GM12878 (cell line): ENCODE measurements around the gene HSD17B4. TPM values are rescaled to one million over a fixed set of nuclear protein-coding genes. Genes with fewer than 3 reads are reported as not detected.

Experiments
- ATAC-seq: fragments of 200-7000 bp; cut with Tn5 transposase; 3 replicates; pipeline ENCODE4 v1.9.1; 2020; ENCODE audit warnings: mild to moderate bottlenecking, moderate library complexity
- BruUV-seq: library from RNA; stranded (reverse); fragments of 400-500 nt; replicated peaks from 2 replicates; lab custom pipeline; 2021; lab: Mats Ljungman, UMichigan
- CTCF ChIA-PET: fragments of 300-600 bp; sonication (Branson Sonifier 250); formaldehyde crosslinking; extraction: SDS; loops from one replicate; lab custom pipeline; 2021; ENCODE audit warnings: inconsistent platforms; lab: Yijun Ruan, JAX
- POLR2A ChIA-PET: fragments of 350-600 bp; formaldehyde crosslinking; extraction: SDS; loops from one replicate; lab custom pipeline; 2021; ENCODE audit warnings: inconsistent platforms; lab: Charles Lee
- RAD21 ChIA-PET: fragments of 300-600 bp; sonication (Branson Sonifier 250); formaldehyde crosslinking; loops from one replicate; lab custom pipeline; 2023; ENCODE audit warnings: antibody characterized with exemption; ENCODE audit not compliant: unreplicated experiment; lab: Charles Lee
- SMC1A ChIA-PET: fragments of 300-600 bp; sonication (Branson Sonifier 250); formaldehyde crosslinking; loops from one replicate; lab custom pipeline; 2023; ENCODE audit not compliant: unreplicated experiment, uncharacterized antibody; lab: Charles Lee
- DNase-seq: peaks from one replicate; pipeline ENCODE4 v3.0.0-alpha.2; 2011; ENCODE audit warnings: low read depth, low spot score
- FAIRE-seq: peaks from 3 replicates; lab custom pipeline; 2011; peaks lifted over from hg19 to GRCh38; lab: Jason Lieb, UNC
- H2AFZ ChIP-seq: 2 replicates; pipeline ENCODE4 v1.6.0; 2011; ENCODE audit warnings: low read depth, low read length, control low read depth; ENCODE audit not compliant: control insufficient read depth
- H3K27ac ChIP-seq: 2 replicates; pipeline ENCODE4 v1.5.1; 2011; ENCODE audit warnings: control low read depth; ENCODE audit not compliant: control insufficient read depth, insufficient read depth
- H3K27me3 ChIP-seq, 2 experiments: replicated peaks in 1 of 2; 2 replicates each; pipeline versions ENCODE4 v1.6.0 to v1.6.1; 2011; ENCODE audit warnings: low read length in 1 of 2; ENCODE audit not compliant: control insufficient read depth in 2 of 2, insufficient read depth in 2 of 2
- H3K36me3 ChIP-seq, 2 experiments: 2 replicates each; pipeline ENCODE4 v1.5.1; 2011; ENCODE audit warnings: low read length in 1 of 2; ENCODE audit not compliant: control insufficient read depth in 2 of 2, insufficient read depth in 2 of 2
- H3K4me1 ChIP-seq: 2 replicates; pipeline ENCODE4 v1.6.1; 2011; ENCODE audit warnings: mild to moderate bottlenecking, low read length, moderate library complexity, mixed read lengths; ENCODE audit not compliant: control insufficient read depth, insufficient read depth
- H3K4me2 ChIP-seq: 2 replicates; pipeline ENCODE4 v1.6.0; 2011; ENCODE audit warnings: control low read depth; ENCODE audit not compliant: control insufficient read depth, insufficient read depth
- H3K4me3 ChIP-seq: fragments of 200-600 bp; sonication (generic); 2 replicates; pipeline ENCODE4 v1.5.1; 2016
- H3K79me2 ChIP-seq: 2 replicates; pipeline ENCODE4 v1.6.0; 2011; ENCODE audit warnings: low read length; ENCODE audit not compliant: control insufficient read depth, insufficient read depth
- H3K9ac ChIP-seq: 2 replicates; pipeline ENCODE4 v1.8.0; 2011; ENCODE audit warnings: low read length, control low read depth, mixed read lengths; ENCODE audit not compliant: control insufficient read depth, insufficient read depth
- H3K9me3 ChIP-seq: replicated peaks from 3 replicates; pipeline ENCODE4 v1.5.1; 2011; ENCODE audit warnings: mild to moderate bottlenecking, low read length; ENCODE audit not compliant: control insufficient read depth, insufficient read depth
- H4K20me1 ChIP-seq: 2 replicates; pipeline ENCODE4 v1.6.0; 2011; ENCODE audit not compliant: control insufficient read depth, insufficient read depth
- ASH2L ChIP-seq: fragments of 300-600, 200-600 bp; sonication (generic); IDR thresholded peaks from 2 replicates; pipeline ENCODE4 v1.6.1; 2017; ENCODE audit warnings: low read depth, mild to moderate bottlenecking, borderline replicate concordance
- CREB1 ChIP-seq: IDR thresholded peaks from 2 replicates; pipeline ENCODE4 v1.6.1; 2012; ENCODE audit warnings: low read depth, mild to moderate bottlenecking, inconsistent platforms
- EED ChIP-seq: sonication (generic); IDR thresholded peaks from 2 replicates; pipeline ENCODE4 v1.6.1; 2016; ENCODE audit warnings: antibody characterized with exemption, low read depth
- IKZF2 ChIP-seq, 2 experiments: fragments of 450-650 bp; IDR thresholded peaks; 2 replicates each; pipeline ENCODE4 v1.6.1; 2017; ENCODE audit warnings: mild to moderate bottlenecking in 2 of 2, moderate library complexity in 2 of 2
- JUNB ChIP-seq: IDR thresholded peaks from 2 replicates; pipeline ENCODE4 v1.6.1; 2016; ENCODE audit warnings: antibody characterized with exemption, mild to moderate bottlenecking
- MTA2 ChIP-seq: fragments of 450-650 bp; IDR thresholded peaks from 2 replicates; pipeline ENCODE4 v1.6.1; 2016; ENCODE audit warnings: low read depth, mild to moderate bottlenecking, moderate library complexity
- PML ChIP-seq: IDR thresholded peaks from 2 replicates; pipeline ENCODE4 v1.6.1; 2012; ENCODE audit warnings: low read length, inconsistent platforms
- SP1 ChIP-seq: IDR thresholded peaks from one replicate; pipeline ENCODE4 v1.6.1; 2011; ENCODE audit warnings: low read depth, low read length
- YY1 ChIP-seq: IDR thresholded peaks from 2 replicates; pipeline ENCODE4 v1.6.1; 2011; ENCODE audit warnings: low read depth, mild to moderate bottlenecking, low read length
- ZZZ3 ChIP-seq: IDR thresholded peaks from 2 replicates; pipeline ENCODE4 v1.6.1; 2011; ENCODE audit warnings: low read depth; ENCODE audit not compliant: control insufficient read depth, insufficient read length
- WGBS: methylation state at CpG from one replicate; pipeline ENCODE4 v1.1.6; 2016; ENCODE audit warnings: low lambda C conversion rate; ENCODE audit not compliant: insufficient replicate concordance, insufficient coverage; ENCODE audit errors: missing lambda C conversion rate; 5-methylcytosine and 5-hydroxymethylcytosine counted together
- in situ Hi-C: fragments of 300-500 bp; cut with MboI; formaldehyde crosslinking; loops from 9 replicates; pipeline ENCODE4 v1.14.3; 2018; ENCODE audit warnings: mixed read lengths
- intact Hi-C: fragments of 100-400 bp; cut with micrococcal nuclease; formaldehyde crosslinking; loops from one replicate; pipeline ENCODE4 v1.14.2; 2022; ENCODE audit not compliant: unreplicated experiment
- polyA plus RNA-seq, 11 experiments: library from polyadenylated mRNA; depleted of rRNA in 4 of 11; unstranded in 6 of 11; stranded (reverse) in 5 of 11; fragments of >200 nt; fragmentation: Nextera tagmentation in 4 of 11; fragmentation: Illumina TruSeq in 1 of 11; extraction: Ambion mirVana in 4 of 11; extraction: Trizol in 1 of 11; gene quantifications; 1 replicate in 1 of 11; 2 replicates in 10 of 11; pipeline versions ENCODE4 v1.2.1 to v1.2.3, GENCODE V29; 2011 to 2016; ENCODE audit warnings: inconsistent platforms in 2 of 11, missing spikeins in 2 of 11, low read depth in 1 of 11
- total RNA-seq, 4 experiments: library from RNA; depleted of rRNA in 3 of 4; stranded (reverse); fragments of >200 nt in 3 of 4; fragmentation: Illumina TruSeq in 1 of 4; extraction: Trizol in 1 of 4; gene quantifications; 2 replicates each; pipeline versions ENCODE4 v1.2.1 to v1.2.3, GENCODE V29; 2013 to 2021
- TF ChIP-seq, protein P1 (sequence below): fragments of 450-650 bp; IDR thresholded peaks from 2 replicates; pipeline ENCODE4 v1.6.1; 2017; ENCODE audit warnings: low read depth, mild to moderate bottlenecking, moderate library complexity
- TF ChIP-seq, protein P2 (sequence below): IDR thresholded peaks from 2 replicates; pipeline ENCODE4 v1.6.1; 2011; ENCODE audit warnings: borderline replicate concordance, low read depth, mild to moderate bottlenecking, moderate library complexity, low read length; ENCODE audit not compliant: insufficient read depth, poor library complexity, severe bottlenecking
- TF ChIP-seq, protein P3 (sequence below): IDR thresholded peaks from 2 replicates; pipeline ENCODE4 v1.6.1; 2011; ENCODE audit warnings: mild to moderate bottlenecking, low read depth, low read length, moderate library complexity; ENCODE audit not compliant: insufficient replicate concordance
- TF ChIP-seq, protein P4 (sequence below): IDR thresholded peaks from 2 replicates; pipeline ENCODE4 v1.6.1; 2012; ENCODE audit warnings: low read depth, low read length, improper control_type of control experiment
- TF ChIP-seq, protein P5 (sequence below): fragments of 450-650 bp; IDR thresholded peaks from 2 replicates; pipeline ENCODE4 v1.6.1; 2017; ENCODE audit warnings: antibody characterized with exemption, mild to moderate bottlenecking, moderate library complexity

Gene HSD17B4
- total and polyA plus RNA-seq, 10 of the 15 experiments (the other 5 are each of a cell fraction or from before 2014, with no cell fraction given), result 38.6 to 125 (median 93.0) TPM

DNA sequence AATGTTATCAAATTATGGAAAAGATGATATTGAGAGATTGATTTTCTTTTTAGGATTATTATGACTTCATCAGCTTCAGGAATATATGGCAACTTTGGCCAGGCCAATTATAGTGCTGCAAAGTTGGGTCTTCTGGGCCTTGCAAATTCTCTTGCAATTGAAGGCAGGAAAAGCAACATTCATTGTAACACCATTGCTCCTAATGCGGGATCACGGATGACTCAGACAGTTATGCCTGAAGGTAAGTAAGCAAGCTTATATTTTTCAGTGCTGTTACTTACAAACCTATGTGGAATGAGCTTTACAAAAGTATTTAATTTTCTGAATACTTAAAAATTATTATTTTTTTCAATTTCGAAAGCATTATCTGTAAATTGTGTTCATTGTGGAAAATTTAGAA lies 26.5 kb downstream of the HSD17B4 start:
- H3K4me2 ChIP-seq, result no peak overlapping the region
- H3K9ac ChIP-seq, result no peak overlapping the region
- no peaks in the 10 kb centered on the region for H3K79me2 ChIP-seq
- DNase-seq (no peak), FAIRE-seq (no peak), ATAC-seq (no peak)
- H3K27me3 ChIP-seq, result no peaks in the 10 kb centered on the region
- H4K20me1 ChIP-seq, result no peaks in the 10 kb centered on the region
- intact Hi-C loops, result loop anchor here (10.0 kb wide), 1 partner anchor 416 kb away; no protein-coding TSS in a partner anchor
- H3K4me3 ChIP-seq, result no peak overlapping the region
- in situ Hi-C loops, result loop anchor here (10.0 kb wide), 1 partner anchor 976 kb away; no protein-coding TSS in a partner anchor
- no peak for TF ChIP-seq ZZZ3
- TF ChIP-seq, protein P1, sequence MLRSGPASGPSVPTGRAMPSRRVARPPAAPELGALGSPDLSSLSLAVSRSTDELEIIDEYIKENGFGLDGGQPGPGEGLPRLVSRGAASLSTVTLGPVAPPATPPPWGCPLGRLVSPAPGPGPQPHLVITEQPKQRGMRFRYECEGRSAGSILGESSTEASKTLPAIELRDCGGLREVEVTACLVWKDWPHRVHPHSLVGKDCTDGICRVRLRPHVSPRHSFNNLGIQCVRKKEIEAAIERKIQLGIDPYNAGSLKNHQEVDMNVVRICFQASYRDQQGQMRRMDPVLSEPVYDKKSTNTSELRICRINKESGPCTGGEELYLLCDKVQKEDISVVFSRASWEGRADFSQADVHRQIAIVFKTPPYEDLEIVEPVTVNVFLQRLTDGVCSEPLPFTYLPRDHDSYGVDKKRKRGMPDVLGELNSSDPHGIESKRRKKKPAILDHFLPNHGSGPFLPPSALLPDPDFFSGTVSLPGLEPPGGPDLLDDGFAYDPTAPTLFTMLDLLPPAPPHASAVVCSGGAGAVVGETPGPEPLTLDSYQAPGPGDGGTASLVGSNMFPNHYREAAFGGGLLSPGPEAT, result no peak
- TF ChIP-seq MTA2, result no peak
- TF ChIP-seq, protein P2, sequence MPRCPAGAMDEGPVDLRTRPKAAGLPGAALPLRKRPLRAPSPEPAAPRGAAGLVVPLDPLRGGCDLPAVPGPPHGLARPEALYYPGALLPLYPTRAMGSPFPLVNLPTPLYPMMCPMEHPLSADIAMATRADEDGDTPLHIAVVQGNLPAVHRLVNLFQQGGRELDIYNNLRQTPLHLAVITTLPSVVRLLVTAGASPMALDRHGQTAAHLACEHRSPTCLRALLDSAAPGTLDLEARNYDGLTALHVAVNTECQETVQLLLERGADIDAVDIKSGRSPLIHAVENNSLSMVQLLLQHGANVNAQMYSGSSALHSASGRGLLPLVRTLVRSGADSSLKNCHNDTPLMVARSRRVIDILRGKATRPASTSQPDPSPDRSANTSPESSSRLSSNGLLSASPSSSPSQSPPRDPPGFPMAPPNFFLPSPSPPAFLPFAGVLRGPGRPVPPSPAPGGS, result no peak
- TF ChIP-seq, protein P3, sequence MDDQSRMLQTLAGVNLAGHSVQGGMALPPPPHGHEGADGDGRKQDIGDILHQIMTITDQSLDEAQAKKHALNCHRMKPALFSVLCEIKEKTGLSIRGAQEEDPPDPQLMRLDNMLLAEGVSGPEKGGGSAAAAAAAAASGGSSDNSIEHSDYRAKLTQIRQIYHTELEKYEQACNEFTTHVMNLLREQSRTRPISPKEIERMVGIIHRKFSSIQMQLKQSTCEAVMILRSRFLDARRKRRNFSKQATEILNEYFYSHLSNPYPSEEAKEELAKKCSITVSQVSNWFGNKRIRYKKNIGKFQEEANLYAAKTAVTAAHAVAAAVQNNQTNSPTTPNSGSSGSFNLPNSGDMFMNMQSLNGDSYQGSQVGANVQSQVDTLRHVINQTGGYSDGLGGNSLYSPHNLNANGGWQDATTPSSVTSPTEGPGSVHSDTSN, result no peak
- TF ChIP-seq EED, result no peak
- no peak for TF ChIP-seq CREB1
- TF ChIP-seq, protein P4, sequence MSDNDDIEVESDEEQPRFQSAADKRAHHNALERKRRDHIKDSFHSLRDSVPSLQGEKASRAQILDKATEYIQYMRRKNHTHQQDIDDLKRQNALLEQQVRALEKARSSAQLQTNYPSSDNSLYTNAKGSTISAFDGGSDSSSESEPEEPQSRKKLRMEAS, result no peak
- TF ChIP-seq YY1, result no peak
- TF ChIP-seq JUNB, result no peak
- TF ChIP-seq PML, result no peak
- TF ChIP-seq, protein P5, sequence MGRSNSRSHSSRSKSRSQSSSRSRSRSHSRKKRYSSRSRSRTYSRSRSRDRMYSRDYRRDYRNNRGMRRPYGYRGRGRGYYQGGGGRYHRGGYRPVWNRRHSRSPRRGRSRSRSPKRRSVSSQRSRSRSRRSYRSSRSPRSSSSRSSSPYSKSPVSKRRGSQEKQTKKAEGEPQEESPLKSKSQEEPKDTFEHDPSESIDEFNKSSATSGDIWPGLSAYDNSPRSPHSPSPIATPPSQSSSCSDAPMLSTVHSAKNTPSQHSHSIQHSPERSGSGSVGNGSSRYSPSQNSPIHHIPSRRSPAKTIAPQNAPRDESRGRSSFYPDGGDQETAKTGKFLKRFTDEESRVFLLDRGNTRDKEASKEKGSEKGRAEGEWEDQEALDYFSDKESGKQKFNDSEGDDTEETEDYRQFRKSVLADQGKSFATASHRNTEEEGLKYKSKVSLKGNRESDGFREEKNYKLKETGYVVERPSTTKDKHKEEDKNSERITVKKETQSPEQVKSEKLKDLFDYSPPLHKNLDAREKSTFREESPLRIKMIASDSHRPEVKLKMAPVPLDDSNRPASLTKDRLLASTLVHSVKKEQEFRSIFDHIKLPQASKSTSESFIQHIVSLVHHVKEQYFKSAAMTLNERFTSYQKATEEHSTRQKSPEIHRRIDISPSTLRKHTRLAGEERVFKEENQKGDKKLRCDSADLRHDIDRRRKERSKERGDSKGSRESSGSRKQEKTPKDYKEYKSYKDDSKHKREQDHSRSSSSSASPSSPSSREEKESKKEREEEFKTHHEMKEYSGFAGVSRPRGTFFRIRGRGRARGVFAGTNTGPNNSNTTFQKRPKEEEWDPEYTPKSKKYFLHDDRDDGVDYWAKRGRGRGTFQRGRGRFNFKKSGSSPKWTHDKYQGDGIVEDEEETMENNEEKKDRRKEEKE, result no peak
- TF ChIP-seq ASH2L, result no peak
- TF ChIP-seq IKZF2 (IDR thresholded peaks at IDR 0.05), result no peak
- no peak for TF ChIP-seq SP1
- H3K4me1 ChIP-seq, result no peaks in the 10 kb centered on the region
- no peak overlapping the region for H3K27ac ChIP-seq
- 100% methylated on average over 3 of the region's 3 CpGs for WGBS
- no peaks in the 10 kb centered on the region for H3K36me3 ChIP-seq
- ChIA-PET RAD21 (interaction anchor here (1.4 kb wide), 1 partner anchor 8 kb away, joined by 5 read pairs; no protein-coding TSS in a partner anchor), SMC1A (interaction anchor here (0.6 to 1.6 kb wide), 5 partner anchors 9 to 88 kb away, joined by 3 to 7 read pairs (median 3); no protein-coding TSS in a partner anchor), CTCF (interaction anchor here (0.6 to 1.4 kb wide), 3 partner anchors 8 to 553 kb away, joined by 3 to 8 read pairs (median 3); no protein-coding TSS in a partner anchor), POLR2A (interaction anchor here (0.6 kb wide), 1 partner anchor 310 kb away, joined by 3 read pairs; no protein-coding TSS in a partner anchor)
- BruUV-seq, result no TSS peak
- no peaks in the 10 kb centered on the region for H3K9me3 ChIP-seq
- no peak overlapping the region for H2AFZ ChIP-seq
